HEK293 (cell line): Measurements from ENCODE around the gene DNER.

Source experiments
- CTCF ChIA-PET: fragments of 350-600 bp; formaldehyde crosslinking; extraction: SDS; loops from one replicate; lab custom pipeline; 2021; ENCODE audit warnings: antibody characterized with exemption; lab: Yijun Ruan, JAX
- POLR2A ChIA-PET: fragments of 300-600 bp; formaldehyde crosslinking; extraction: SDS; loops from one replicate; lab custom pipeline; 2020; ENCODE audit warnings: antibody characterized with exemption, inconsistent platforms; lab: Yijun Ruan, JAX
- H3K27ac ChIP-seq: fragments of 200-500 bp; sonication (Bioruptor generic); 2 replicates; pipeline ENCODE4 v1.5.1; 2014; ENCODE audit warnings: low read depth, low read length, control low read depth, inconsistent platforms; ENCODE audit errors: extremely low read depth
- H3K36me3 ChIP-seq, 2 experiments: fragments of 200-500 bp in 1 of 2; sonication (Bioruptor generic) in 1 of 2; 1 replicate in 1 of 2; 2 replicates in 1 of 2; pipeline ENCODE4 v1.5.1; 2014 to 2017; ENCODE audit warnings: inconsistent platforms in 2 of 2, low read length in 2 of 2; ENCODE audit not compliant: control insufficient read depth in 2 of 2, insufficient read depth in 1 of 2
- H3K4me1 ChIP-seq: fragments of 200-500 bp; sonication (Bioruptor generic); 2 replicates; pipeline ENCODE4 v1.5.1; 2014; ENCODE audit warnings: mild to moderate bottlenecking, low read length, inconsistent platforms; ENCODE audit not compliant: control insufficient read depth, insufficient read depth
- H3K4me3 ChIP-seq: 2 replicates; pipeline ENCODE4 v1.5.1; 2011; ENCODE audit warnings: low read depth, mild to moderate bottlenecking, control low read depth, low read length, moderate library complexity
- H3K9me3 ChIP-seq: fragments of 200-500 bp; sonication (Bioruptor generic); 2 replicates; pipeline ENCODE4 v1.5.1; 2014; ENCODE audit warnings: low read depth, low read length, inconsistent platforms; ENCODE audit not compliant: control insufficient read depth, insufficient read depth
- GFI1B ChIP-seq: fragments of 450-650 bp; formaldehyde crosslinking; IDR thresholded peaks from 2 replicates; pipeline ENCODE4 v1.5.1; 2016; ENCODE audit warnings: missing biosample characterization, missing genetic modification characterization
- GLIS2 ChIP-seq: fragments of 450-650 bp; formaldehyde crosslinking; IDR thresholded peaks from 2 replicates; pipeline ENCODE4 v1.5.1; 2016; ENCODE audit warnings: missing biosample characterization, missing genetic modification characterization
- HOXD13 ChIP-seq: sonication (generic); formaldehyde crosslinking; IDR thresholded peaks from 2 replicates; pipeline ENCODE4 v1.8.0; 2022; ENCODE audit warnings: missing genetic modification reagents, borderline replicate concordance
- PRDM1 ChIP-seq: fragments of 450-650 bp; formaldehyde crosslinking; IDR thresholded peaks from 2 replicates; pipeline ENCODE4; 2016; ENCODE audit warnings: missing biosample characterization, missing genetic modification characterization
- SALL2 ChIP-seq: fragments of 450-650 bp; formaldehyde crosslinking; IDR thresholded peaks from 2 replicates; pipeline ENCODE4 v1.5.0; 2017; ENCODE audit warnings: missing biosample characterization, mild to moderate bottlenecking, missing genetic modification characterization, borderline replicate concordance
- TRIM28 ChIP-seq: IDR thresholded peaks from 2 replicates; pipeline ENCODE4 v1.6.1; 2011; ENCODE audit warnings: low read length, control low read depth, borderline replicate concordance
- WT1 ChIP-seq: fragments of 450-650 bp; formaldehyde crosslinking; IDR thresholded peaks from 2 replicates; pipeline ENCODE4 v1.5.1; 2016; ENCODE audit warnings: missing biosample characterization, missing genetic modification characterization
- YY1 ChIP-seq: fragments of 450-650 bp; formaldehyde crosslinking; IDR thresholded peaks from 2 replicates; pipeline ENCODE4 v1.5.1; 2018; ENCODE audit warnings: missing biosample characterization, missing genetic modification characterization
- ZBTB20 ChIP-seq: fragments of 450-650 bp; formaldehyde crosslinking; IDR thresholded peaks from 2 replicates; pipeline ENCODE4 v1.5.1; 2016; ENCODE audit warnings: missing biosample characterization, missing genetic modification characterization
- ZNF132 ChIP-seq: fragments of 450-650 bp; formaldehyde crosslinking; IDR thresholded peaks from 2 replicates; pipeline ENCODE4 v1.5.1; 2017; ENCODE audit warnings: missing biosample characterization, missing genetic modification characterization, borderline replicate concordance
- ZNF140 ChIP-seq: fragments of 450-650 bp; formaldehyde crosslinking; IDR thresholded peaks from 2 replicates; pipeline ENCODE4 v1.5.1; 2016; ENCODE audit warnings: missing biosample characterization, missing genetic modification characterization
- ZNF146 ChIP-seq: fragments of 450-650 bp; formaldehyde crosslinking; IDR thresholded peaks from 2 replicates; pipeline ENCODE4 v1.5.1; 2016; ENCODE audit warnings: missing biosample characterization, missing genetic modification characterization
- ZNF184 ChIP-seq: fragments of 450-650 bp; IDR thresholded peaks from 2 replicates; pipeline ENCODE4 v1.5.1; 2018; ENCODE audit warnings: missing biosample characterization, mild to moderate bottlenecking, missing genetic modification characterization
- ZNF19 ChIP-seq: fragments of 450-650 bp; formaldehyde crosslinking; IDR thresholded peaks from 2 replicates; pipeline ENCODE4; 2016; ENCODE audit warnings: missing biosample characterization, missing genetic modification characterization, low read depth
- ZNF221 ChIP-seq: fragments of 450-650 bp; formaldehyde crosslinking; IDR thresholded peaks from 2 replicates; pipeline ENCODE4 v1.5.1; 2017; ENCODE audit warnings: missing biosample characterization, missing genetic modification characterization, borderline replicate concordance
- ZNF354C ChIP-seq: fragments of 450-650 bp; formaldehyde crosslinking; IDR thresholded peaks from 2 replicates; pipeline ENCODE4 v1.5.1; 2016; ENCODE audit warnings: missing biosample characterization, missing genetic modification characterization, low read depth, borderline replicate concordance
- ZNF549 ChIP-seq: fragments of 450-650 bp; IDR thresholded peaks from 2 replicates; pipeline ENCODE4 v1.5.1; 2018; ENCODE audit warnings: missing biosample characterization, missing genetic modification characterization, mild to moderate bottlenecking, inconsistent platforms, moderate library complexity
- ZNF558 ChIP-seq: fragments of 450-650 bp; formaldehyde crosslinking; IDR thresholded peaks from 2 replicates; pipeline ENCODE4 v1.5.1; 2016; ENCODE audit warnings: missing biosample characterization, missing genetic modification characterization
- ZNF596 ChIP-seq: fragments of 450-650 bp; IDR thresholded peaks from 2 replicates; pipeline ENCODE4 v1.5.0; 2018; ENCODE audit warnings: missing biosample characterization, mild to moderate bottlenecking, missing genetic modification characterization, moderate library complexity
- ZNF664 ChIP-seq: fragments of 450-650 bp; formaldehyde crosslinking; IDR thresholded peaks from 2 replicates; pipeline ENCODE4 v1.5.1; 2016; ENCODE audit warnings: missing biosample characterization, missing genetic modification characterization
- ZNF670 ChIP-seq: fragments of 450-650 bp; formaldehyde crosslinking; IDR thresholded peaks from 2 replicates; pipeline ENCODE4 v1.5.1; 2016; ENCODE audit warnings: missing biosample characterization, missing genetic modification characterization, low read depth
- ZNF777 ChIP-seq: fragments of 450-650 bp; formaldehyde crosslinking; IDR thresholded peaks from 2 replicates; pipeline ENCODE4 v1.5.1; 2017; ENCODE audit warnings: missing biosample characterization, missing genetic modification characterization, borderline replicate concordance
- ZNF791 ChIP-seq: fragments of 450-650 bp; formaldehyde crosslinking; IDR thresholded peaks from 2 replicates; pipeline ENCODE4 v1.5.1; 2016; ENCODE audit warnings: missing biosample characterization, missing genetic modification characterization
- ZNF837 ChIP-seq: fragments of 450-650 bp; formaldehyde crosslinking; IDR thresholded peaks from 2 replicates; pipeline ENCODE4 v1.5.1; 2016; ENCODE audit warnings: missing biosample characterization, missing genetic modification characterization
- TF ChIP-seq, protein P1 (sequence below): fragments of 450-650 bp; formaldehyde crosslinking; IDR thresholded peaks from 2 replicates; pipeline ENCODE4 v1.5.1; 2016; ENCODE audit warnings: missing biosample characterization, missing genetic modification characterization
- TF ChIP-seq, protein P2 (sequence below): fragments of 450-650 bp; formaldehyde crosslinking; IDR thresholded peaks from 2 replicates; pipeline ENCODE4 v1.5.1; 2016; ENCODE audit warnings: missing biosample characterization, missing genetic modification characterization
- TF ChIP-seq, protein P3 (sequence below): fragments of 450-650 bp; formaldehyde crosslinking; IDR thresholded peaks from 2 replicates; pipeline ENCODE4 v1.5.1; 2017; ENCODE audit warnings: missing biosample characterization, mild to moderate bottlenecking, missing genetic modification characterization, moderate library complexity
- TF ChIP-seq, protein P4 (sequence below): fragments of 450-650 bp; formaldehyde crosslinking; IDR thresholded peaks from 2 replicates; pipeline ENCODE4 v1.5.1; 2017; ENCODE audit warnings: missing biosample characterization, missing genetic modification characterization
- TF ChIP-seq, protein P5 (sequence below): sonication (generic); formaldehyde crosslinking; IDR thresholded peaks from 2 replicates; pipeline ENCODE4 v1.8.1; 2022; ENCODE audit warnings: mild to moderate bottlenecking, moderate library complexity, missing genetic modification reagents

Gene DNER

DNA sequence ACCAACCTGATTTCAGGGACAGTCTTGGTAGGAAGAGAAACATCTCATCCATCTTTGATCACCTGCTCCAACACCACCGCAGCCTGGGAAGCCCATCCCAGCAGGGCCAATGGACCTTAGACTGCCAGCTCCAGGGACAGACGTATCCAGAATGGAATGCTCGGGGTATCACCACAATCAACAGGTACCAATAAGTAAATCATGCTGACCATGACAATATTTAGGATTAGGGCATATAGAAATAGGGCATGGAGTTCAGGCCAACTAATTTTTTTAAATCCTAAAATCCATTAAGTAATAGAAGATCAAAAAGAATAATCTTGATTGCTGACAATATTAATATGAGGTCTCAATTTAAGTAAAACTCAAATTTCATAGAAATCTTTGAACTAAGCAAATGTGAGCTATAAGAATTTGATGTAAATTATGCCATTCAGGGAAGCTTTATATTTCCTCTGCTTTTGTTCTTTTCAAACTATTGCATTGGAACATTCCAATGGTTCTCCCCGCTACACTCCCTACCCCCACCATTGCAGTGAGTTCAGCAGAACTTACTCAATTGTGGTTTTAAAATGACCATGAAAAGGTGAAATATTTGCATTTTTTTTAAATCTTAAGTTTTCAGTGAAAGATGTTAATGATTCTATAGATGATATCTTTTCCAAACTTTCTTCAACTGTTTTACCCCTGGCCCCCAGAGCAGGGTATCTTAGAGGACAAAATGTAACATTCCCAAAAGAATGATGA lies 138.6 kb downstream of the DNER start:
- CTCF ChIA-PET: interaction anchor here (0.7 to 1.3 kb wide), 3 partner anchors 8 to 145 kb away, joined by 3 to 5 read pairs (median 4); no protein-coding TSS in a partner anchor
- Histone ChIP-seq H3K4me1 (no peaks in the 10 kb centered on the region), H3K9me3 (no peaks in the 10 kb centered on the region), H3K36me3 (no peaks in the 10 kb centered on the region), H3K4me3 (no peak overlapping the region), H3K27ac (no peak overlapping the region)
- TF ChIP-seq ZNF549 (no peak), ZNF132 (tag by site-specific recombination) (no peak), ZNF777 (tag by site-specific recombination) (no peak), ZNF664 (tag by site-specific recombination) (no peak), ZNF221 (tag by site-specific recombination) (no peak), ZNF791 (tag by site-specific recombination) (no peak), ZNF19 (tag by site-specific recombination) (no peak), HOXD13 (CRISPR knock-in tag) (no peak), GLIS2 (tag by site-specific recombination) (no peak), WT1 (no peak), ZNF184 (tag by site-specific recombination) (no peak), ZNF670 (tag by site-specific recombination) (no peak), GFI1B (tag by site-specific recombination) (no peak)
- TF ChIP-seq, protein P1, sequence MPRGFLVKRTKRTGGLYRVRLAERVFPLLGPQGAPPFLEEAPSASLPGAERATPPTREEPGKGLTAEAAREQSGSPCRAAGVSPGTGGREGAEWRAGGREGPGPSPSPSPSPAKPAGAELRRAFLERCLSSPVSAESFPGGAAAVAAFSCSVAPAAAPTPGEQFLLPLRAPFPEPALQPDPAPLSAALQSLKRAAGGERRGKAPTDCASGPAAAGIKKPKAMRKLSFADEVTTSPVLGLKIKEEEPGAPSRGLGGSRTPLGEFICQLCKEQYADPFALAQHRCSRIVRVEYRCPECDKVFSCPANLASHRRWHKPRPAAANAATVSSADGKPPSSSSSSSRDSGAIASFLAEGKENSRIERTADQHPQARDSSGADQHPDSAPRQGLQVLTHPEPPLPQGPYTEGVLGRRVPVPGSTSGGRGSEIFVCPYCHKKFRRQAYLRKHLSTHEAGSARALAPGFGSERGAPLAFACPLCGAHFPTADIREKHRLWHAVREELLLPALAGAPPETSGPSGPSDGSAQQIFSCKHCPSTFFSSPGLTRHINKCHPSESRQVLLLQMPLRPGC (tag by site-specific recombination): no peak
- TF ChIP-seq, protein P2, sequence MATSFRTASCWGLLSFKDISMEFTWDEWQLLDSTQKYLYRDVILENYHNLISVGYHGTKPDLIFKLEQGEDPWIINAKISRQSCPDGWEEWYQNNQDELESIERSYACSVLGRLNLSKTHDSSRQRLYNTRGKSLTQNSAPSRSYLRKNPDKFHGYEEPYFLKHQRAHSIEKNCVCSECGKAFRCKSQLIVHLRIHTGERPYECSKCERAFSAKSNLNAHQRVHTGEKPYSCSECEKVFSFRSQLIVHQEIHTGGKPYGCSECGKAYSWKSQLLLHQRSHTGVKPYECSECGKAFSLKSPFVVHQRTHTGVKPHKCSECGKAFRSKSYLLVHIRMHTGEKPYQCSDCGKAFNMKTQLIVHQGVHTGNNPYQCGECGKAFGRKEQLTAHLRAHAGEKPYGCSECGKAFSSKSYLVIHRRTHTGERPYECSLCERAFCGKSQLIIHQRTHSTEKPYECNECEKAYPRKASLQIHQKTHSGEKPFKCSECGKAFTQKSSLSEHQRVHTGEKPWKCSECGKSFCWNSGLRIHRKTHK (tag by site-specific recombination): no peak
- TF ChIP-seq, protein P3, sequence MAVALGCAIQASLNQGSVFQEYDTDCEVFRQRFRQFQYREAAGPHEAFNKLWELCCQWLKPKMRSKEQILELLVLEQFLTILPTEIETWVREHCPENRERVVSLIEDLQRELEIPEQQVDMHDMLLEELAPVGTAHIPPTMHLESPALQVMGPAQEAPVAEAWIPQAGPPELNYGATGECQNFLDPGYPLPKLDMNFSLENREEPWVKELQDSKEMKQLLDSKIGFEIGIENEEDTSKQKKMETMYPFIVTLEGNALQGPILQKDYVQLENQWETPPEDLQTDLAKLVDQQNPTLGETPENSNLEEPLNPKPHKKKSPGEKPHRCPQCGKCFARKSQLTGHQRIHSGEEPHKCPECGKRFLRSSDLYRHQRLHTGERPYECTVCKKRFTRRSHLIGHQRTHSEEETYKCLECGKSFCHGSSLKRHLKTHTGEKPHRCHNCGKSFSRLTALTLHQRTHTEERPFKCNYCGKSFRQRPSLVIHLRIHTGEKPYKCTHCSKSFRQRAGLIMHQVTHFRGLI: no peak
- POLR2A ChIA-PET: no interaction called here

DNA sequence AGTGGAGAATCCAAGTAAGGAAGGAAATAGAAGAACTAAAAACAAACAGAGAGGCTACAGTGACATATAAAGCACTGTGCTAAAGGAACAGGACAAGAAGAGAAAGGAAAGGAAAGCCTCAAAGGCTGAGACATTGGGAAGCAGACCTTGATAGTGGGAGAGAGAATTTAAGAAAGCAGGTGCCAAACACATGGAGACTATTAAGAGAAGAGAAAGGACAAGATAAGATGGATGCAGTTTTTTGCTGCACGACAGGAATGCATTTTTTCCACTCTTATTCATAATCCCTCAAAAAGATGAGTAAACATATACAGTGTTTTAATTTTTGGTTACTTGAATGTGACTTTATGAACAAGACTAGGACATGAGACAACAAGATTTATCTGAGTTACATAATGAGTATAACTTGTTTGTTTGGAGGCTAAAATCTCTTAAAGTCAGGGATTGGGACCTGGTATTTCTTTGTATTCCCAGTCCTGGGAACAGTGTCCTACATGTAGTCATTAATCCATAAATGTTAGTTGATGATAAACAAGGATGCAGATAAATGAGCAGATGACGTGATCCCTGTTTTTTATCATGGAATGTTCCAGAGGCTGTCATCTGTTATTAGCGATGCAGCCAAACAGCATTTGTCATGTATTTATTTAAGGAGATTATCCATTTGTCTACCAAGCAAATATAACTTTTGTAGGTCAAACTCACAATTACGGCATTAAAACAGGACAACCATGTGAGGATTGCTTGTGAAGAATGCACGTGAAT lies 141.7 kb downstream of the DNER start:
- Histone ChIP-seq H3K4me3 (no peak overlapping the region), H3K4me1 (no peaks in the 10 kb centered on the region), H3K9me3 (no peaks in the 10 kb centered on the region), H3K27ac (no peak overlapping the region), H3K36me3 (no peaks in the 10 kb centered on the region)
- ChIA-PET CTCF (interaction anchor here (1.8 kb wide), 1 partner anchor 14 kb away, joined by 6 read pairs; no protein-coding TSS in a partner anchor), POLR2A (no interaction called here)
- TF ChIP-seq ZNF354C (tag by site-specific recombination) (no peak), SALL2 (tag by site-specific recombination) (no peak), PRDM1 (tag by site-specific recombination) (no peak), ZNF146 (no peak), ZNF596 (tag by site-specific recombination) (no peak), ZNF140 (tag by site-specific recombination) (no peak), TRIM28 (no peak), ZNF558 (tag by site-specific recombination) (no peak), ZBTB20 (tag by site-specific recombination) (no peak), YY1 (tag by site-specific recombination) (no peak), ZNF837 (tag by site-specific recombination) (no peak)
- TF ChIP-seq, protein P4, sequence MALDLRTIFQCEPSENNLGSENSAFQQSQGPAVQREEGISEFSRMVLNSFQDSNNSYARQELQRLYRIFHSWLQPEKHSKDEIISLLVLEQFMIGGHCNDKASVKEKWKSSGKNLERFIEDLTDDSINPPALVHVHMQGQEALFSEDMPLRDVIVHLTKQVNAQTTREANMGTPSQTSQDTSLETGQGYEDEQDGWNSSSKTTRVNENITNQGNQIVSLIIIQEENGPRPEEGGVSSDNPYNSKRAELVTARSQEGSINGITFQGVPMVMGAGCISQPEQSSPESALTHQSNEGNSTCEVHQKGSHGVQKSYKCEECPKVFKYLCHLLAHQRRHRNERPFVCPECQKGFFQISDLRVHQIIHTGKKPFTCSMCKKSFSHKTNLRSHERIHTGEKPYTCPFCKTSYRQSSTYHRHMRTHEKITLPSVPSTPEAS (tag by site-specific recombination): no peak
- TF ChIP-seq, protein P5, sequence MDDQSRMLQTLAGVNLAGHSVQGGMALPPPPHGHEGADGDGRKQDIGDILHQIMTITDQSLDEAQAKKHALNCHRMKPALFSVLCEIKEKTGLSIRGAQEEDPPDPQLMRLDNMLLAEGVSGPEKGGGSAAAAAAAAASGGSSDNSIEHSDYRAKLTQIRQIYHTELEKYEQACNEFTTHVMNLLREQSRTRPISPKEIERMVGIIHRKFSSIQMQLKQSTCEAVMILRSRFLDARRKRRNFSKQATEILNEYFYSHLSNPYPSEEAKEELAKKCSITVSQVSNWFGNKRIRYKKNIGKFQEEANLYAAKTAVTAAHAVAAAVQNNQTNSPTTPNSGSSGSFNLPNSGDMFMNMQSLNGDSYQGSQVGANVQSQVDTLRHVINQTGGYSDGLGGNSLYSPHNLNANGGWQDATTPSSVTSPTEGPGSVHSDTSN (CRISPR knock-in tag): no peak
